K562 (cell line): ENCODE data around the gene AP1M1. TPM values are rescaled to one million over a fixed set of nuclear protein-coding genes. Genes with fewer than 3 reads are reported as not detected.

Source experiments
- C11orf30 ChIP-seq: fragments of 450-650 bp; IDR thresholded peaks from 2 replicates; pipeline ENCODE4 v1.6.1; 2016; ENCODE audit warnings: low read depth, mild to moderate bottlenecking
- CHD1 ChIP-seq: fragments of 200-600 bp; sonication (generic); IDR thresholded peaks from one replicate; pipeline ENCODE4 v1.6.1; 2012; ENCODE audit warnings: mild to moderate bottlenecking, moderate library complexity, low read length, inconsistent platforms
- FIP1L1 ChIP-seq: fragments of 200-400 bp; formaldehyde crosslinking; IDR thresholded peaks from 2 replicates; pipeline ENCODE4 v1.6.1; 2018; ENCODE audit warnings: mild to moderate bottlenecking, low read depth, low read length; ENCODE audit not compliant: poor library complexity, severe bottlenecking
- PHF20 ChIP-seq: fragments of 450-650 bp; IDR thresholded peaks from 2 replicates; pipeline ENCODE4 v1.6.1; 2018; ENCODE audit not compliant: partially characterized antibody
- TGIF2 ChIP-seq: sonication (generic); formaldehyde crosslinking; IDR thresholded peaks from 2 replicates; pipeline ENCODE4 v1.8.1; 2022; ENCODE audit warnings: mild to moderate bottlenecking, missing genetic modification reagents, moderate library complexity
- ZKSCAN3 ChIP-seq: fragments of 250-450 bp; sonication (Bioruptor Pico); IDR thresholded peaks from 2 replicates; pipeline ENCODE4 v1.4.0; 2020
- polyA plus RNA-seq, 8 experiments: library from polyadenylated mRNA; depleted of rRNA in 4 of 8; stranded (reverse) in 5 of 8; unstranded in 3 of 8; fragments of >200 nt; fragmentation: Nextera tagmentation in 2 of 8; fragmentation: Illumina TruSeq in 1 of 8; extraction: Ambion mirVana in 2 of 8; extraction: Trizol in 1 of 8; gene quantifications; 2 replicates each; pipeline versions ENCODE4 v1.2.1 to v1.2.3, GENCODE V29; 2011 to 2014; ENCODE audit warnings: inconsistent platforms in 1 of 8, missing spikeins in 1 of 8
- total RNA-seq, 7 experiments: library from RNA; depleted of rRNA in 6 of 7; stranded (reverse); fragments of >200 nt in 6 of 7; fragmentation: Illumina TruSeq in 2 of 7; extraction: Trizol in 2 of 7; gene quantifications; 2 replicates each; pipeline versions ENCODE4 v1.2.1 to v1.2.3, GENCODE V29; 2011 to 2021; ENCODE audit warnings: low replicate concordance in 1 of 7
- TF ChIP-seq, protein P1 (sequence below): fragments of 250-450 bp; sonication (Bioruptor Pico); IDR thresholded peaks from 2 replicates; pipeline ENCODE4 v1.8.0; 2021; ENCODE audit warnings: mild to moderate bottlenecking, moderate library complexity
- TF ChIP-seq, protein P2 (sequence below): sonication (generic); formaldehyde crosslinking; IDR thresholded peaks from 2 replicates; pipeline ENCODE4 v1.8.1; 2023; ENCODE audit warnings: mild to moderate bottlenecking, missing genetic modification reagents
- TF ChIP-seq, protein P3 (sequence below): fragments of 450-650 bp; IDR thresholded peaks from 2 replicates; pipeline ENCODE4 v1.6.1; 2014; ENCODE audit warnings: low read depth, mild to moderate bottlenecking, moderate library complexity, borderline replicate concordance

Gene AP1M1
- total and polyA plus RNA-seq, 9 of the 15 experiments (the other 6 are each of a cell fraction or from before 2014, with no cell fraction given) = 0.87 to 56.2 (median 29.1) TPM

DNA sequence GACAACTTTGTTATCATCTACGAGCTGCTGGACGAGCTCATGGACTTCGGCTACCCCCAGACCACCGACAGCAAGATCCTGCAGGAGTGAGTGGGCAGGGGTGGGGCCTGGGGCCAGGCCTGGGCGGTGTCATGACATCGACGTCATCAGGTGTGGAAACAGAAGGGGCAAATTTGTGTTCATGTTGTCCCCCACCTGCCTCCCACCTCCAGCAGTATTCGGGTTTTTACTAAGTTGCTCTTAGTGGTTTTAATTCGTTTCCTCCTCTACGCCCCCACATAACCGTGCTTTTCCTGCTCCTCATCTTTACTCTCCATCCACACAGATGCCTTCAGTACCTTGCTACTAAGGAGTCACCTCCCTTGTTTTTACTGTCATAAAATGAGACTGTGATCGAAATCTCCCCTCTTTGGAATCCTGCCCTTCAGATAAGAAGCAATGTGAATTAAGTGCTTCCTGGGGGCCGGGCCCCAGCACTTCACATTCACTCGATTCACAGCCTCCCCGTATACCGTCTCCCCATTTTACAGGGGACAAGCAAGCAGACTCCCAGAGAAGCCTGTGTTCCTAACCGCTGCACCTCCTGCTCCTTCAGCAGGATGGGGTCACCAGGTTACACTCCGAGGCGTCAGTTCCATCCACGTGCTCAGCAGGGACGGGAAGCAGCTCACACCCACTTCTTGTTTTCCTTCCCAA lies 10.5 kb downstream of the AP1M1 start (continued):
- TF ChIP-seq, protein P1, sequence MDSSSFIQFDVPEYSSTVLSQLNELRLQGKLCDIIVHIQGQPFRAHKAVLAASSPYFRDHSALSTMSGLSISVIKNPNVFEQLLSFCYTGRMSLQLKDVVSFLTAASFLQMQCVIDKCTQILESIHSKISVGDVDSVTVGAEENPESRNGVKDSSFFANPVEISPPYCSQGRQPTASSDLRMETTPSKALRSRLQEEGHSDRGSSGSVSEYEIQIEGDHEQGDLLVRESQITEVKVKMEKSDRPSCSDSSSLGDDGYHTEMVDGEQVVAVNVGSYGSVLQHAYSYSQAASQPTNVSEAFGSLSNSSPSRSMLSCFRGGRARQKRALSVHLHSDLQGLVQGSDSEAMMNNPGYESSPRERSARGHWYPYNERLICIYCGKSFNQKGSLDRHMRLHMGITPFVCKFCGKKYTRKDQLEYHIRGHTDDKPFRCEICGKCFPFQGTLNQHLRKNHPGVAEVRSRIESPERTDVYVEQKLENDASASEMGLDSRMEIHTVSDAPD (CRISPR knock-in tag) = no peak
- TF ChIP-seq TGIF2 (CRISPR knock-in tag) = no peak
- TF ChIP-seq, protein P2, sequence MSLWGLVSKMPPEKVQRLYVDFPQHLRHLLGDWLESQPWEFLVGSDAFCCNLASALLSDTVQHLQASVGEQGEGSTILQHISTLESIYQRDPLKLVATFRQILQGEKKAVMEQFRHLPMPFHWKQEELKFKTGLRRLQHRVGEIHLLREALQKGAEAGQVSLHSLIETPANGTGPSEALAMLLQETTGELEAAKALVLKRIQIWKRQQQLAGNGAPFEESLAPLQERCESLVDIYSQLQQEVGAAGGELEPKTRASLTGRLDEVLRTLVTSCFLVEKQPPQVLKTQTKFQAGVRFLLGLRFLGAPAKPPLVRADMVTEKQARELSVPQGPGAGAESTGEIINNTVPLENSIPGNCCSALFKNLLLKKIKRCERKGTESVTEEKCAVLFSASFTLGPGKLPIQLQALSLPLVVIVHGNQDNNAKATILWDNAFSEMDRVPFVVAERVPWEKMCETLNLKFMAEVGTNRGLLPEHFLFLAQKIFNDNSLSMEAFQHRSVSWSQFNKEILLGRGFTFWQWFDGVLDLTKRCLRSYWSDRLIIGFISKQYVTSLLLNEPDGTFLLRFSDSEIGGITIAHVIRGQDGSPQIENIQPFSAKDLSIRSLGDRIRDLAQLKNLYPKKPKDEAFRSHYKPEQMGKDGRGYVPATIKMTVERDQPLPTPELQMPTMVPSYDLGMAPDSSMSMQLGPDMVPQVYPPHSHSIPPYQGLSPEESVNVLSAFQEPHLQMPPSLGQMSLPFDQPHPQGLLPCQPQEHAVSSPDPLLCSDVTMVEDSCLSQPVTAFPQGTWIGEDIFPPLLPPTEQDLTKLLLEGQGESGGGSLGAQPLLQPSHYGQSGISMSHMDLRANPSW = no peak
- TF ChIP-seq CHD1 = no peak
- no peak for TF ChIP-seq PHF20
- TF ChIP-seq FIP1L1 = no peak
- TF ChIP-seq, protein P3, sequence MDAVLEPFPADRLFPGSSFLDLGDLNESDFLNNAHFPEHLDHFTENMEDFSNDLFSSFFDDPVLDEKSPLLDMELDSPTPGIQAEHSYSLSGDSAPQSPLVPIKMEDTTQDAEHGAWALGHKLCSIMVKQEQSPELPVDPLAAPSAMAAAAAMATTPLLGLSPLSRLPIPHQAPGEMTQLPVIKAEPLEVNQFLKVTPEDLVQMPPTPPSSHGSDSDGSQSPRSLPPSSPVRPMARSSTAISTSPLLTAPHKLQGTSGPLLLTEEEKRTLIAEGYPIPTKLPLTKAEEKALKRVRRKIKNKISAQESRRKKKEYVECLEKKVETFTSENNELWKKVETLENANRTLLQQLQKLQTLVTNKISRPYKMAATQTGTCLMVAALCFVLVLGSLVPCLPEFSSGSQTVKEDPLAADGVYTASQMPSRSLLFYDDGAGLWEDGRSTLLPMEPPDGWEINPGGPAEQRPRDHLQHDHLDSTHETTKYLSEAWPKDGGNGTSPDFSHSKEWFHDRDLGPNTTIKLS = no peak
- TF ChIP-seq ZKSCAN3 (CRISPR knock-in tag) = no peak
- TF ChIP-seq C11orf30 = no peak
